Type B pancreatic cell (in vitro differentiated cells): Measurements from ENCODE around the gene OR1Q1. TPM values are rescaled to one million over a fixed set of nuclear protein-coding genes. Genes with fewer than 3 reads are reported as not detected.

Experiments used
- DNase-seq: peaks from one replicate; pipeline ENCODE4 v3.0.0; 2021; ENCODE audit warnings: mixed read lengths; ENCODE audit not compliant: unreplicated experiment; ENCODE audit errors: extremely low spot score
- H3K27ac Mint-ChIP-seq: 2 replicates; pipeline ENCODE4 v1.8.0; 2021; ENCODE audit warnings: mild to moderate bottlenecking, mixed read lengths
- H3K27me3 Mint-ChIP-seq: 2 replicates; pipeline ENCODE4 v1.8.0; 2021; ENCODE audit warnings: mixed read lengths
- H3K36me3 Mint-ChIP-seq: 2 replicates; pipeline ENCODE4 v1.8.0; 2021; ENCODE audit warnings: mixed read lengths
- H3K4me1 Mint-ChIP-seq: one replicate; pipeline ENCODE4 v1.8.0; 2021; ENCODE audit warnings: mixed read lengths; ENCODE audit not compliant: unreplicated experiment
- H3K4me3 Mint-ChIP-seq: 2 replicates; pipeline ENCODE4 v1.8.0; 2021; ENCODE audit warnings: mild to moderate bottlenecking, mixed read lengths
- H3K9me3 Mint-ChIP-seq: 2 replicates; pipeline ENCODE4 v1.8.0; 2021; ENCODE audit warnings: mixed read lengths
- total RNA-seq: library from RNA; stranded (reverse); gene quantifications from 2 replicates; pipeline ENCODE4 v1.2.1, GENCODE V29; 2021; ENCODE audit warnings: low replicate concordance
- TF ChIP-seq, protein P1 (sequence below): fragments of 200-600 bp; sonication (generic); conservative IDR thresholded peaks from 2 replicates; pipeline ENCODE4 v1.5.0; 2021; ENCODE audit warnings: antibody characterized with exemption, mild to moderate bottlenecking

Gene OR1Q1
- total RNA-seq, 1 donor from 2014 or later: not detected

DNA sequence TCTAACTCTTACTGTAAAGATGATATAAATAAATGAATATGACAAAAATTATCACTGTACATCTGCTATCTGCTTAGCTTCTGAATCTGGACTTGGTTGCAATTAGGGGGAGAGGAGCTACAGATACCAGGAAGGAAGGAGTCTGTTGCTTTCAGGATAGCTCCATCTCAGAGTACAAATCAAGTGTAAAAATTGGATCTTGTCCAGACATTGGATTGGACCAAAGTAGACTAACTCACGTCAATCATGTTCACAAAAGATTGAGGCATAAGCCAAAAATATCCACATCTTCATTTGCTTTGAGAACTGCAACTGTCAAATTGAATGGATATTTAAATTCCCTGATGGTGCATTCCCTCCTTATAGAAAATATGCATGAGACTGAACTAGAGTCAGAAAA, 8.8 kb upstream of the OR1Q1 start:
- no peaks in the 10 kb centered on the region for H3K27me3 Mint-ChIP-seq
- TF ChIP-seq, protein P1, sequence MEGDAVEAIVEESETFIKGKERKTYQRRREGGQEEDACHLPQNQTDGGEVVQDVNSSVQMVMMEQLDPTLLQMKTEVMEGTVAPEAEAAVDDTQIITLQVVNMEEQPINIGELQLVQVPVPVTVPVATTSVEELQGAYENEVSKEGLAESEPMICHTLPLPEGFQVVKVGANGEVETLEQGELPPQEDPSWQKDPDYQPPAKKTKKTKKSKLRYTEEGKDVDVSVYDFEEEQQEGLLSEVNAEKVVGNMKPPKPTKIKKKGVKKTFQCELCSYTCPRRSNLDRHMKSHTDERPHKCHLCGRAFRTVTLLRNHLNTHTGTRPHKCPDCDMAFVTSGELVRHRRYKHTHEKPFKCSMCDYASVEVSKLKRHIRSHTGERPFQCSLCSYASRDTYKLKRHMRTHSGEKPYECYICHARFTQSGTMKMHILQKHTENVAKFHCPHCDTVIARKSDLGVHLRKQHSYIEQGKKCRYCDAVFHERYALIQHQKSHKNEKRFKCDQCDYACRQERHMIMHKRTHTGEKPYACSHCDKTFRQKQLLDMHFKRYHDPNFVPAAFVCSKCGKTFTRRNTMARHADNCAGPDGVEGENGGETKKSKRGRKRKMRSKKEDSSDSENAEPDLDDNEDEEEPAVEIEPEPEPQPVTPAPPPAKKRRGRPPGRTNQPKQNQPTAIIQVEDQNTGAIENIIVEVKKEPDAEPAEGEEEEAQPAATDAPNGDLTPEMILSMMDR: no peak
- H3K9me3 Mint-ChIP-seq: no peaks in the 10 kb centered on the region
- DNase-seq: no peak
- no peak overlapping the region for H3K4me3 Mint-ChIP-seq
- H3K27ac Mint-ChIP-seq: no peak overlapping the region
- H3K4me1 Mint-ChIP-seq: no peaks in the 10 kb centered on the region
- H3K36me3 Mint-ChIP-seq: no peaks in the 10 kb centered on the region

DNA sequence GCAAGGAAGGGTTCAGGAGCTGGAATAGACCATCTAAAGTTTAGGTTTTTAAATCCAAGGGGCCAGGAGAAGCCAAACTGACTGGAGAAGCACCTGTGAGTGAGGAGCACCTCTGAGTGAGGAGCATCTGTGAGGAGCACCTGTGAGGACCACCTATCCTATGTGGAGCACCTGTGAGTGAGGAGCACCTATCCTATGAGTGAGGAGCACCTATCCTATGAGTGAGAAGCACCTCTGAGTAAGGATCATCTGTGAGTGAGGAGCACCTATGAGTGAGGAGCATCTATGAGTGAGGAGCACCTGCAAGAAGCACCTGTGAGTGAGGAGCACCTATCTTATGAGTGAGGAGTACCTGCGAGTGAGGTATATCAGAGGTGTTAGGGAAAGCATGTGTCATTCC, 8.0 kb upstream of the OR1Q1 start:
- Mint-ChIP-seq H3K27me3 (no peaks in the 10 kb centered on the region), H3K9me3 (no peaks in the 10 kb centered on the region)

DNA sequence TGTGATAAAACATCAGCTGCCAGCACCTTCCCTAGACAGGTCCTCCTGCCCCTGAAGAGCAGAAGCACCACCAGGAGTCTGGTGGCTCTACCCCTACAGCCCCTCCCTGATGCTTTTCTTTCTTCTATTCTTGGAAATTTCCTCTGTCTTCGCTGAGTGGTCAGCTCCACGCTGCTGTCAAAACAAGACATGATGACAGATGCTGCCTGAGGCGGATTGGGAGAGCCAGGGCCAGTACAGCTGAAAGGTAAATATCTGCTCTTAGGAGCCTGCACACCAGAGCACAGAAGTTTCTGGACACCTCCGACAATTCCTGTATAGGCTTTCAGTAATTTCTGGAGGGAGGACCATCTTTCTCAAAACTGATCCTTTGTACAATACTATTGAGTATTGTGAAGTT, 4.7 kb upstream of the OR1Q1 start:
- Mint-ChIP-seq H3K9me3 (no peaks in the 10 kb centered on the region), H3K4me3 (no peak overlapping the region), H3K36me3 (no peaks in the 10 kb centered on the region), H3K27ac (no peak overlapping the region), H3K4me1 (no peaks in the 10 kb centered on the region), H3K27me3 (no peaks in the 10 kb centered on the region)
- TF ChIP-seq, protein P1: no peak
- no peak for DNase-seq

More for the DNA sequence above, 8.0 kb upstream of the OR1Q1 start:
- Mint-ChIP-seq H3K27ac (no peak overlapping the region), H3K4me1 (no peaks in the 10 kb centered on the region), H3K36me3 (no peaks in the 10 kb centered on the region), H3K4me3 (no peak overlapping the region)
- TF ChIP-seq, protein P1: no peak
- no peak for DNase-seq

DNA sequence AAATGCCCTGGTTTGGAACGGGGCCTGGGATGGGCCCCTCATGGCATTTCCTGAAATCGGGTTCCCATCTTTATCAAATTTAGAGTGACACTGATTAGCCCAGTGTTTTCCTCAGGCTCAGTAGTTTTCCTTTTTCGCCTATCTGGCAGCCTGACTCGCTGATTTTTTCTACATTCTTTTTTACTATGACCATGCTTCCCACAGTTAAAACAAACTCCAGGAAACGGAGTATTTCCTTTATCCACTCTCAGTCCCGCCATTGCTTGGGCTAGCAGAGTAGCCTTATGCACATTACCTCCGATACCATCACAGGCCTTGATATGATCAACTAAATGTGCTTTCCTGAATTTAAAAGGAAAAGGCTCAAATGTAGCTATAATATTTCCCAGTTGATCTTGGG, 5.5 kb downstream of the OR1Q1 start:
- TF ChIP-seq, protein P1: no peak
- no peaks in the 10 kb centered on the region for H3K9me3 Mint-ChIP-seq
- no peak overlapping the region for H3K27ac Mint-ChIP-seq
- no peaks in the 10 kb centered on the region for H3K27me3 Mint-ChIP-seq
- no peak for DNase-seq
- no peak overlapping the region for H3K4me3 Mint-ChIP-seq
- H3K4me1 Mint-ChIP-seq: no peaks in the 10 kb centered on the region
- H3K36me3 Mint-ChIP-seq: no peaks in the 10 kb centered on the region

DNA sequence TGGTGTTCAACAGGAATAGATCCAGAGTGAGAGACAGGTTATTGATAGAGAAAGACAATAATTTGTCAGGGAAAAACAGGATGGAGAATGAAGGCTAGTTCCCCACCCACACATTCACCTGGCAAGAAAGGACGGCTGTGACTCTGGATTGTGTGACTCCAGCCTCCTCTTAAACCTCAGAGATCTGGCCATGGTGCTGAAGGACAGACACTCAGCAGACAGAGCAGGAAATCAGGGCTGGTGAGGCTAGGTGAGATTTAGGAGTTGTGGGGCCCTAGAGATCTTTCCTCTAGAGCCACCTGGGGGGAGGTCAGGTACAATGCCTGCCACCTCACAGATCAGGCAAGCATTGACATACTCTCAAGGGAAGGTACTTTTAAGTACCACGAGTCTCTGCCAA, 27.7 kb downstream of the OR1Q1 start:
- no peak for DNase-seq

More for the DNA sequence above, 27.7 kb downstream of the OR1Q1 start:
- no peak overlapping the region for H3K27ac Mint-ChIP-seq
- TF ChIP-seq, protein P1: no peak
- H3K27me3 Mint-ChIP-seq: no peaks in the 10 kb centered on the region
- no peaks in the 10 kb centered on the region for H3K36me3 Mint-ChIP-seq
- no peaks in the 10 kb centered on the region for H3K4me1 Mint-ChIP-seq
- H3K9me3 Mint-ChIP-seq: no peaks in the 10 kb centered on the region
- H3K4me3 Mint-ChIP-seq: no peak overlapping the region
